OCI-LY3 (cell line): ENCODE measurements around the gene RANBP3.
"Not testable (repeated sequence)": the region's sequence is repeated elsewhere in the genome, so short reads cannot be mapped to it uniquely, and the experiment has no call there.

Experiments
- H2AFZ ChIP-seq: fragments of 200-600, 300-600 bp; shearing (Covaris generic); 2 replicates; pipeline ENCODE4 v1.6.0; 2014; ENCODE audit warnings: antibody characterized with exemption, low read depth, low read length
- H3K27ac ChIP-seq: fragments of 200-600, 300-600 bp; sonication (generic); 2 replicates; pipeline ENCODE4 v1.5.1; 2014; ENCODE audit warnings: mild to moderate bottlenecking, low read length, moderate library complexity, mixed read lengths
- H3K27me3 ChIP-seq: fragments of 200-600, 300-600 bp; sonication (generic); 2 replicates; pipeline ENCODE4 v1.6.1; 2014; ENCODE audit warnings: low read depth, low read length, mixed read lengths
- H3K36me3 ChIP-seq: fragments of 200-600, 300-600 bp; sonication (generic); replicated peaks from 2 replicates; pipeline ENCODE3; 2014; ENCODE audit warnings: low read depth, low read length, mixed read lengths
- H3K4me1 ChIP-seq: fragments of 300-600, 200-600 bp; sonication (generic); 2 replicates; pipeline ENCODE4 v1.6.1; 2014; ENCODE audit warnings: low read length, mixed read lengths
- H3K4me2 ChIP-seq: fragments of 200-600, 300-600 bp; sonication (generic); 2 replicates; pipeline ENCODE4 v1.6.1; 2014; ENCODE audit warnings: low read length, mixed read lengths
- H3K4me3 ChIP-seq: fragments of 300-600, 200-600 bp; sonication (generic); 2 replicates; pipeline ENCODE4 v1.5.1; 2014; ENCODE audit warnings: antibody characterized with exemption, mild to moderate bottlenecking, low read length, moderate library complexity
- H3K79me2 ChIP-seq: fragments of 300-600, 200-600 bp; shearing (Covaris generic); 2 replicates; pipeline ENCODE4 v1.6.1; 2014; ENCODE audit warnings: mild to moderate bottlenecking, low read length, mixed read lengths
- H3K9ac ChIP-seq: fragments of 300-600, 200-600 bp; shearing (Covaris generic); 2 replicates; pipeline ENCODE4 v1.6.0; 2014; ENCODE audit warnings: mild to moderate bottlenecking, low read length, moderate library complexity
- H3K9me3 ChIP-seq: fragments of 200-600, 300-600 bp; shearing (Covaris generic); 2 replicates; pipeline ENCODE4 v1.6.1; 2014; ENCODE audit warnings: low read length, mixed read lengths; ENCODE audit not compliant: insufficient read depth
- H4K20me1 ChIP-seq: fragments of 200-600, 300-600 bp; sonication (generic); 2 replicates; pipeline ENCODE4 v1.6.1; 2016; ENCODE audit warnings: low read length, mixed read lengths; ENCODE audit not compliant: insufficient read depth
- EZH2phosphoT487 ChIP-seq: fragments of 200-600 bp; shearing (Covaris generic); IDR thresholded peaks from 2 replicates; pipeline ENCODE4 v1.6.1; 2018; ENCODE audit warnings: antibody characterized with exemption, mixed run types, low read depth
- TF ChIP-seq, protein P1 (sequence below): fragments of 200-600, 300-600 bp; sonication (generic); IDR thresholded peaks from 2 replicates; pipeline ENCODE4 v1.5.1; 2014; ENCODE audit warnings: antibody characterized with exemption, low read length, low read depth

RANBP3 gene

DNA sequence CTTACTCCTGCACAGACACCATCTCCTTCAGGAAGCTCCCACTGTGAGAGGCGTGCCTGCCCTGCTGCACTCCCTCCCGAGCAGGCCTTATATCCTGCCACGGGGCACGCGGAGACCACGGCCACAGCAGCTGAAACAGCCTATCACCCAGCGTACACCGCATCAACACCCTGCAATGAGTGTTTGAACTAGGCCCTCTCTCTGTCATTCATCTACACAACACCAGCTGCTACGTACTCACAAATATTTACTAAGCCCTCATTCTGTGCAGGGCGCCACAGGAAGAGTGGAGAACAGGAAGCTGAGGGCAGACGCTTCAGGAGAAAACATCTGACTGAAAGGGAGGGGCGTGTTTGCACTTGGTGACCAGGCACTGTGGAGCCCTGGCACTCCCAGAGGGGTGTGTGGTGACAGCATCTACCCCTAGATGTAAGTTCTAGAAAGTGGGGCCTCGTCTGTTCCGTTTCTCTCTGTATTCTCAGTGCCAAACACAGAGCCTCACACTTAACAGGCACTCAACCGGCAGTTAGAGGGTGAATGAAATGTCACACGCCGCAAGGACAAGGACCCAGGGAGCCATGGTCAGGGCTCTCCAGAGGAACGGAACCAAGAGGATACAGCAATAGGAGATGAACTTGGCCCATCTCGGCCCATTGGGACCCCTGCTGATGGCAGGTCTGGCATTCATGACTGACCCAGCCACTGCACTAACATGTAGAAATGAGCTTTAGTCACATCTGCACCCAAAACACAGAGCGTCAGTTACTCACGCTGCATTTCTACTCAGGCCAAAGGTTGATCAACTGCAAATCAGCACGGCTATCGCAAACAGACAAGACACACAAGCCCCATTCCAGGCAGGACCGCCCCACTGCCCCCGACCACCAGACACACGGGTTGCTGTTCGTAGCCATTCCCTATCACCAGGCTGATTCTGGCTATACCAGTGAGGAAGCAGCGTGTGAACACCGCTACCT is 15.7 kb downstream of the RANBP3 start:
- Histone ChIP-seq H3K27ac (no peak overlapping the region), H3K9ac (no peak overlapping the region), H3K9me3 (no peaks in the 10 kb centered on the region), H3K4me2 (no peak overlapping the region), H3K79me2 (peaks cover 100% of the 10 kb centered on the region), H3K36me3 (peaks cover 21% of the 10 kb centered on the region), H3K27me3 (no peaks in the 10 kb centered on the region), H4K20me1 (peaks cover 96% of the 10 kb centered on the region), H3K4me1 (no peaks in the 10 kb centered on the region), H2AFZ (no peak overlapping the region), H3K4me3 (no peak overlapping the region)
- no peak for TF ChIP-seq EZH2phosphoT487
- TF ChIP-seq, protein P1, sequence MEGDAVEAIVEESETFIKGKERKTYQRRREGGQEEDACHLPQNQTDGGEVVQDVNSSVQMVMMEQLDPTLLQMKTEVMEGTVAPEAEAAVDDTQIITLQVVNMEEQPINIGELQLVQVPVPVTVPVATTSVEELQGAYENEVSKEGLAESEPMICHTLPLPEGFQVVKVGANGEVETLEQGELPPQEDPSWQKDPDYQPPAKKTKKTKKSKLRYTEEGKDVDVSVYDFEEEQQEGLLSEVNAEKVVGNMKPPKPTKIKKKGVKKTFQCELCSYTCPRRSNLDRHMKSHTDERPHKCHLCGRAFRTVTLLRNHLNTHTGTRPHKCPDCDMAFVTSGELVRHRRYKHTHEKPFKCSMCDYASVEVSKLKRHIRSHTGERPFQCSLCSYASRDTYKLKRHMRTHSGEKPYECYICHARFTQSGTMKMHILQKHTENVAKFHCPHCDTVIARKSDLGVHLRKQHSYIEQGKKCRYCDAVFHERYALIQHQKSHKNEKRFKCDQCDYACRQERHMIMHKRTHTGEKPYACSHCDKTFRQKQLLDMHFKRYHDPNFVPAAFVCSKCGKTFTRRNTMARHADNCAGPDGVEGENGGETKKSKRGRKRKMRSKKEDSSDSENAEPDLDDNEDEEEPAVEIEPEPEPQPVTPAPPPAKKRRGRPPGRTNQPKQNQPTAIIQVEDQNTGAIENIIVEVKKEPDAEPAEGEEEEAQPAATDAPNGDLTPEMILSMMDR: no peak

DNA sequence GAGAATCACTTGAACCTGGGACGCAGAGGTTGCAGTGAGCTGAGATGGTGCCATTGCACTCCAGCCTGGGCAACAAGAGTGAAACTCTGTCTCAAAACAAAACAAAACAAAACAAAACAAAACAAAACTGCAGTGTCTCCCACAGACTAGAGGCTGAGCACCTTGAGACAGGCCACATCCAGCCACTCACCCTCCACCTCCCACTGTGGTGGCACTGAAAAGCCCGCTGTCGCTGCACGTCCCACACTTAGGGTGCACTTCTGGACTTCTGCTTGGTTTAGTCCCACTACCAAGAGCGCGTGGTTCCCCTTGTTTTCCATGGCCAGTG is 16.3 kb downstream of the RANBP3 start:
- H3K79me2 ChIP-seq: peaks cover 100% of the 10 kb centered on the region
- H3K27ac ChIP-seq, H3K9me3 ChIP-seq, H3K4me1 ChIP-seq, H3K4me3 ChIP-seq, H3K9ac ChIP-seq, H2AFZ ChIP-seq, H3K4me2 ChIP-seq, H3K27me3 ChIP-seq: not testable (repeated sequence)
- H3K36me3 ChIP-seq: peaks cover 17% of the 10 kb centered on the region
- peaks cover 96% of the 10 kb centered on the region for H4K20me1 ChIP-seq

DNA sequence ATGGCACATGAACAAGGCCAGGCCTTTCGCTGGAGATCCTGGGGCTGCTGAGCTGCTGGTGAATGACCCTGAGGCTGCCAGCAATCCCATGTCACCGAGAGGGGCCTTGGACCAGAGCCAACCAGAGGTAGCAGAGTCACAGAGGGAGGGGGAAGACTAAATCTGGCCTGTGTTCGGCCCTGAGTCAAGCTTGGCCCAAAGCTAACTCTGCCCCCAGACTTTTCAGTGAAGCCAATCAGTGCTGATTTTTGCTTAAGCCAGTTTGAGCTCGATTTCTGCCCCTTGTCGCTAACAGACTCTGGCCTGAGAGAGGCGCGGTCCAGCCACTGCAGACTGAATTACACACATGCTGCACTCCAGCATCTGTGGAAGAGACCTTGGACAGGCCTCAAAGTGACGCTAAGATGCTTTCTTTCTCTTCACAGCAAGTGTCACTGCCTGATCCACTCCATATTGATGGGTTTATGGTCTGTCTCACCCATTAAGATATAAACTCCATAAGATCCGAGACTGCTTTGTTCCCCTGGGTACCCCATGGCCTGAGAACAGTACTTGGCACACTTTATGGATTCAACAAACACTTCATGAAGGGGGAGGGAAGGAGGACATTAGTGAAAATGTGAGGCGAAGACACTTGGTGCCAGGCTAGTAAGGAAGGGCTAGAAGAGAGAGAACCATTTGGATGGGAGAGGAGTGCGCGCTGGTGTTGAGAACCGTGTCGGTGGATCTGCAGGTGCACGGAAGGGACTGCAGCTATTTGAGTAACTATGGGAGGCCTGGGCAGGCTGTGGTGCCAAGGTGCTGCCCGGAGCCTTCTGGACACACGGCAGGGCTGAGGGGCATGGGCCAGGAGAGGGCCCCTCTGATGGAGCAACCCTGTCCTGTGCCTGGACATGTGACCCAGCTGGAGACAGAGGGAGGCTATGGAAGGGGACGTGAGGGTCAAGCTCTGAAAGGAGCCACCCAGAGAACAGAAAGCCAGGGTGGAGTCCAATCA is 17.6 kb downstream of the RANBP3 start:
- H3K4me1 ChIP-seq: 0 out of 2 replicates have a peak, but pooled peaks cover 5% of the 10 kb centered on the region
- no peak overlapping the region for H2AFZ ChIP-seq
- no peaks in the 10 kb centered on the region for H3K27me3 ChIP-seq
- no peaks in the 10 kb centered on the region for H3K9me3 ChIP-seq
- TF ChIP-seq, protein P1: no peak
- no peak for TF ChIP-seq EZH2phosphoT487
- H3K4me3 ChIP-seq: no peak overlapping the region
- peaks cover 12% of the 10 kb centered on the region for H3K36me3 ChIP-seq
- peaks cover 96% of the 10 kb centered on the region for H4K20me1 ChIP-seq
- no peak overlapping the region for H3K9ac ChIP-seq
- H3K79me2 ChIP-seq: peaks cover 100% of the 10 kb centered on the region
- H3K27ac ChIP-seq: no peak overlapping the region
- no peak overlapping the region for H3K4me2 ChIP-seq

DNA sequence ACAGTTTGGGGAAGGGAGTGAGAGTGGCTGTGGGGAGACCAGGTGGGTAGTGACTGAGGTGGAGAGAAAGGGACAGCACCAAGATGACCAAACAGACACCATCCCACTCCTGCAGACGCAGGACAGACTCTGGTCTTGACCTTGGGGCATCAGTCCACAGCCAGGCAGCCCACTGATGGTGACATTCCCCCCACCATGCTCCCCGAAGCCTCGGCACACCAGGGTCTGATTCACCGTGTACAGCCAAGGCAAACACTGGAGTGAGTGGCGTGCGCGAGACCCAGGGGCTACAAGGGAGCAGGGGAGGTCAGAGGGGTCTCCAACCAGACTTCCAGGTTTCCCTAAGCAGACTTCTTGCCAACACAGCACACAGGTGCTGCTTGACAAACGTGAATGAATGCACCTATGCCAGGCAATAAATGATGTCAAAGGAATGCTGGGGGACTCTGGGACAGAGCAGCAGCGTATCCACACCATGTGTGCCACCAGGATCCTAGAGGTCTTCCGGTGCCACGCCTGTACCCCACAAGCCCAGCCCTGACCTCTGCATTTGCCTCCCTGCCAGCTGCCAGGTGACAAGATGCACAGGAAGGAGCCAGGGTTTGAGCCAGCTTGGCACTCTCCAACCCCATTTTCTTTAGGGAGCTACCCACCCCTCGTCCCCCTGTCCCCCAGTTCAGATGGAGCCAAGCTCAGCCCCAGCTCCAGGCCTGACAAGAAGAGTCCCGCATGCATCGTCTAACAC is 18.5 kb downstream of the RANBP3 start:
- peaks cover 96% of the 10 kb centered on the region for H4K20me1 ChIP-seq
- TF ChIP-seq, protein P1: no peak
- no peak for TF ChIP-seq EZH2phosphoT487
- no peak overlapping the region for H3K4me2 ChIP-seq
- no peaks in the 10 kb centered on the region for H3K27me3 ChIP-seq
- H2AFZ ChIP-seq: no peak overlapping the region
- H3K27ac ChIP-seq: no peak overlapping the region
- peaks cover 100% of the 10 kb centered on the region for H3K79me2 ChIP-seq
- H3K4me1 ChIP-seq: 0 out of 2 replicates have a peak, but pooled peaks cover 5% of the 10 kb centered on the region
- H3K36me3 ChIP-seq: peaks cover 12% of the 10 kb centered on the region
- no peak overlapping the region for H3K4me3 ChIP-seq
- no peaks in the 10 kb centered on the region for H3K9me3 ChIP-seq
- H3K9ac ChIP-seq: no peak overlapping the region
